HG03045 (cell line): ENCODE measurements around the gene GPATCH1.

Experiments
- ATAC-seq: cut with Tn5 transposase; IDR thresholded peaks from one replicate; pipeline ENCODE4 v1.9.1; 2021; ENCODE audit warnings: mild to moderate bottlenecking, moderate library complexity; ENCODE audit not compliant: unreplicated experiment

GPATCH1 gene

DNA sequence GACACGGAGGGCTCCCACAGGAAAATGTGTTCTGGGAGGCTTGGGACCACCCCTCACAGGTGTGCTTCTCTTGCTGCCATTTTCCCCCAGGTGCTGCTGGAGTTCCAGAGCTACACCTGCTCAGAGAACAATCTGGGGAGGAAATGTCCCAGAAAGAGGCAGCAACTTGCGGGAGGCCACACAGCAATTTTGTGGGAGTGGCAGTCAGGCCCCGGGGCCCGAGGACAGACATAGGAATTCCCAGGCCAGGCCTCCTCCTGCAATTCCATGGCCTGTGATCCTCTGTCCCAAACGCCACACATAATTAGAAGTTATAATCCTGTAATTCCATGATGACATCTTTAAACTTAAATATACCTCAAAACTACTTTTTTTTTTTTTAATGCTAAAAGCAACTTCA lies 18.1 kb upstream of the GPATCH1 start:
- ATAC-seq = no peak

DNA sequence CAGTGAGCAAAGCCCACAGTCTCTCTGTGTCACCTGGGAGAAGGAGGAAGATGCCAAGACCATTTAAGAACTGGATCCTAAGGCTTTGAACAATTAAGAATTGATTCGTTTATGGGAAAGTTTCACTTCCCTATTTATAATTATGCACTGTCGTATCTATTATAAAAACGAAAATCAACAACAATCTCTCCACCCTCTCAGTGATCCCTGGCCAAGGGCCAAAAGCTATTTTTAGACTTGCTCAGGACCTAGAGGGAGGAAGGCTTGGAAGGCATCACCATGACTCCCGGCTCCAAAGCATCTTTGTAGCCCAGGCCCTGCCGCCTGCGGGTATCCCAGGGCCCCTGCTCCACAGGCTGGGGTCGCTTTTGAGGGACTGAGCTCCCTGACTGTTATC lies 17.6 kb upstream of the GPATCH1 start:
- no peak for ATAC-seq

DNA sequence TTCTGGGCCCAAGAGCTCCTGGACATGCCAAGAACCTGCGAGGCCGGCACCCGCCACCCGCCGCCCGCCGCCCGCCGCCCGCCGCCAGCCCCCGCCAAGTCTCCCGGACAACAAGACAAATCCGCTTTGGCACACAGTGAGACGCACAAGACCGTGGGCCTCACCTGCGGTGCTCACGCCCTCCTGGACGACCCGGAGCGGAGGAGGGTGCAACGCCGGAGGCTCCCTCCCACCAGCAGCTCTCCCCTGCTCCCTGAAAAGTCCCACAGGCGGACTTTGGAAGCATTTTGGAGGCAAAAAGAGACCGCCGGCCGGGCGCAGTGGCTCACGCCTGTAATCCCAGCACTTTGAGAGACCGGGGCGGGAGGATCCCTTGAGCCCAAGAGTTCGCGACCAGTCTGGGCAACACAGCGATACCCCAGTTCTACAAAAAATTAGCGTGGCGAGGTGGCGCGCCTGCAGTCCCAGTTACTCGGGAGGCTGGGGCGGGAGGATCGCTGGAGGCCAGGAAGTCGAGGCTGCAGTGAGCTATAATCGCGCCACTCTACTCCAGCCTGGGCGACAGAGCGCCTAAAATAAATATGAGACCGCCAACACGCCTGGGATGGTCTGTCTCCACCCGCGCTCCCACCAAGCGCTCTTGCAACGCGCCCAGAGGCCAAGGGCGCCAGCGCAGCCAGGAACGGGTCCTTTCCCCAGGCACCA lies 17.1 kb upstream of the GPATCH1 start:
- ATAC-seq = no peak

DNA sequence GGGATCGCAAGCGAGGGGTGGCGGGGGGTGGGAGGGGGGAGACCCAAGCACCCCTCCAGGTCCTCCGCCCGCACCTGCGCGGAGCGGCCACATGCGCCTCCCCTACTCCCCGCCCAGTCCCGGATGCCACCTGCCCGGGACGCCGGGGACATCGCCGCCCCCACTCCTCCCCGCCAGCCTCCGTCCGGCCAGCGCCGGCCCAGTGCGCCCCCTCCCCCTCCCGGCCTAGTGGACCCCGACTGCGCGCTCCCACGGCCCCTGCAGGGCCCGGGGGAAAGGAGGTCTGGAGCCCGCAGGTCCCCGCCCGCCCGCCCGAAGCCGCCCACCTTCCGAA lies 16.6 kb upstream of the GPATCH1 start:
- no peak for ATAC-seq

DNA sequence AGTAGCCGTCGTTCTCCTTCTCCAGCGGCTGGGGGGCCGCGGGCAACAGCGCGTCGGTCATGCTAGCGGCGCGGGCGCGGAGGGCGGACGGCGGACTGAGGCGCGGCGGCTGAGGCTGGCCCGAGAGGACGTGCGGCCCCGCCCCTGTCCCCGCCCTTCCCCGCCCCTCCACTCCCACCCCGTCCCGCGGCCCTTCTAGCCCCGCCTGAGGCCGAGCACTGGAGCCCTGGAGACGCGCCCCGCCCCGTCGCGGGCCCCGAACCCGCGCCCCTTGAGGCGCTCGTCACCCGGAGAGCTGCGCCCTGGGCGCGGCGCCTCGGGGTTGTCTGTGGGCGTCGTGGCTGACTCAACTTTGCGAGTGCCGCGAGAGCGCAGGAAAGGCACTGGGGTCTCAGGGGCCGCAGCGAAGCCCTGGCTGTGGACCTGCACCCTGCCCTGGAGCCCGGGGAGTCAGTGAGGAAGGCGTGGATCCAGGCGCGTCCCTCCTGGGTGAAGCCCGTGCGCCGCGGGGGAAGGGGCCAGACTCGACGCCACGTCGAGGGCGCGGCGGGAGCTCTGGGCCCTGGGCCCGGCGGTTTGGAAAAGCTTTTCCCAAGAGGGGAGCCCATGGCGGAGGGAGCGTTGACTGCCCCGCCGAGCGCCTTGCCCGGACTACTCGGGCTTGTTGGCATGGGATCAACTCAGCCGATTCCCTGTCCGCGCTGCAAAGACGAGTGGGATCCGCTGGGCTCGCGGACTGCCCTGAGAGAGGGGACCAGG lies 16.0 kb upstream of the GPATCH1 start, which contains the start of gene RHPN2:
RHPN2 (minus strand) TSS at position 97 of the 759 bp plus-strand sequence; CDS start at position 61, 36 bp downstream.
- ATAC-seq = no peak

DNA sequence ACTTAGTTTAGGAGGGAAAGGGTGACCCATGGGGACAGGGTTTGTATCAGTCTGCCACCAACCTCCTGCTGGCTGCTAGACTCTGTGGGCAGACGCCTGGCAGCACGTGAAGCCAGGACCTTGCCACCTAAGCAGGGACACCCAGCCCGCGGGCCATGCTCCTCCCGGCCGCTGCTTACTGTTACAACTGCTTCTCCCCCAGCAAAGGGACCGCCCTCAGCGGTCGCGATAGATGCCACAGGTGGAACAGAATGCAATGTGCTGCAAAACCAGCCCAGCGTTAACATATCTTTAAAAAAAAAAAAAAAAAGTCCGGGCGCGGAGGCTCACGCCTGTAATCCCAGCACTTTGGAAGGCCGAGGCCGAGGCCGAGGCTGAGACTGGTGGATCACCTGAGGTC lies 14.4 kb upstream of the GPATCH1 start:
- no peak for ATAC-seq

DNA sequence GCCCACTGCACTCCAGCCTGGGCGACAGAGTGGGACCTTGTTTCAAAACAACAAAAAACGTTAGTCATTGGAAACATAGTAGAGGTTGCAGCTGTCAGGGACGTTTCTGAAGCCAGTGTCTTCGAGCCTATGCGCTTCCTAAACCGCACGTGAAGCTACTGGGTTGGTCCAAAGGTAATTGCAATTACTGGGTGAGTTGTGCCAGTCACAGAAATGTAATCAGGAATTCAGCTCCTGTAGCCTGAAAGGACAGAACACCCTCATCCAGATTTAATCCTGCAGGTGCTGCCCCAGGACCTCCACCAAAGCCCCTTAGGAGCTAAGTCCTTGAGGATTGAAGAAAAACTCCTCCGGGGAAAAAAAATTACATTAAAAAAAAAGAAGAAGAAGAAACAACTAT lies 13.9 kb upstream of the GPATCH1 start:
- ATAC-seq = no peak

DNA sequence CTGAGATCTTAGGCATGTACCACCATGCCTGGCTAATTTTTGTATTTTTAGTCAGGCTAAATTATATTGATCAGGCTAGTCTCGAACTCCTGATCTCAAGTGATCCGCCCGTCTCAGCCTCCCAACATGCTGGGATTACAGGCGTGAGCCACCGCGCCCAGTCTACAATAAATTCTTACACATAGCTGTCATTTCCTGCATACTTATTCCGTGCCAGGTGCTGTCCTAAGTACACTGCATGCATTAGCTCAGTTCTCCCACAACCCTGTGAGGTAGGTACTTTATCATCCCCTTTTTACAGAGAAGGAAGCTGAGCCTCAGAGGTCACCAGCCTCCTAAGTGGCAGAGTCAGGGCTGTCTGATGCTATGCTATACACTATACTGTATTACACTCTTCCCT lies 9.1 kb upstream of the GPATCH1 start:
- no peak for ATAC-seq

DNA sequence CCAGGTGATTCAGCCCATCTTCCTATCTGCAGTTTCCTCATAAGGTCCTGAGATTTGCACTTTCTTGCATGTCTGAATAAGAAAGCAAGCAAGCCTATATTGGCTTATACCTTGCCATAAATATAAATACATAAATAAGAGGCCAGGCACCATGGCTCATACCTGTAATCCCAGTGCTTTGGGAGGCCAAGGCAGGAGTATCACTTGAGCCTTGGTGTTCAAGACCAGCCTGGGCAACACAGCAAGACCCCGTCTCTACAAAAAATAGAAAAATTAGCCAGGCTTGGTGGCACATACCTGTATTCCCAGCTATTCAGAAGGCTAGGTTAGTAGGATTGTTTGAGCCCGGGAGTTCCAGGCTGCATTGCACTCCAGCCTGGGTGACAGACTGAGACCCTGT lies 5.5 kb upstream of the GPATCH1 start:
- ATAC-seq = no peak

DNA sequence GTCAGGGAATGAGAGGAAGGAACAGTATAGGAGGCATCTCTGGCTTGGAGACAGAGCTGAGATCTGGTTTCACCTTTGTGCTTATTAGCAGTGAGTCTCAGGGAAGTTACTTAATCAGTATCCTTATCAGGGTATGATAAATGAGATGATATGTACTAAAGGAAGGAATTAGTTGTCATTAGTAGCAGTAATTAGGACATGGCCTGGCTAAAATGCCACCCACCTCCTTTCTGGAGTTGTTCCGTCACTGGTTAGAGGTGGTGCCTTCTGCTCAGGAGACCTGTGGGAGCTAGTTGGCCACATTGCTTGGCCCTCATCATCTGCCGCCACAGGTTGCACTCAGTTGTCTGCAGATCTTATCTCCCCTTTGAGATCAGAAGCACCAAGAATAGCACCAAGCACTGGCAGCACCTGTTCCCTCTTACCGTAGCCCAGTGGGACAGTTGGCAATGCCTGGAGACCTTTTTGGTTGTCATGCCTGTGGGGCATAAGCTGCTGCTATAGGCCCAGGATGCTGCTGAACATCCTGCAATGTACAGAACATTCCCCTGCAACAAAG lies 4.7 kb downstream of the GPATCH1 start:
- no peak for ATAC-seq

DNA sequence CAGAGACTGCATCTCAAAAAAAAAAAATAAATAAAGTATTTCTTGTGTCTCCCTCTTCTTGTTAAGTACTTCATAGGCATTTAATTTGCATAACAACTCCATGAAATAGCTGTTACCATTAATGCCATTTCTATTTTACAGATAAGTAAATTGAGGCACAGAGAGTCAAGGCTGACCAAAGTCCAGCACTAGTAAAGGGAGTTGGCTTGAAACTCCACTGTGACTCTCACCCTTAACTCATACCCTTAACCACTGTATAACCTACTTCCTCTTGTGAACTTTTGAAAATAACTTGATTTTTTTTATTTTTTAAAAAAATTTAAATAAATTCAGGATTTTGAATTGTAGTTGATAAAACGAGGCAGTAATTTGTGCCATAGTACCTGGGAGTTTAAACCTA lies 6.0 kb downstream of the GPATCH1 start:
- ATAC-seq = no peak

DNA sequence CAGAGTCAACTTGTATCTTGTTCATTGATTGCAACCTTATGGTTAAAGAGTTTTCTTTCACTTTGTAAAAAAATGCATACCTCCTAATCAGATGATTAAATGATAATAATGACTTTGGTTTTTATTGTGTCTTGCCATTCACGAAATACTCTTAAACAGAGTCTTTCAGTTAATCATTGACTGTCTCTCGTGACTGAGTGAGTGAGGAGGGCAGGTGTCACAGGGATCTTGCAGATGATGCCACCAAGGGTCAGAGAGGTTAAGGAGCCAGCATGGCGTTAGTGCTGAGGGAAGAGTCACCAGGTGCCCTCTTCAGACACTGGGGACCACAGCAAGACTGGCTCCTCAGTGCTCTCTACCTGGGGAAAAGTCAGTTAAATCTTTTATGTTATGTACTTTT lies 8.0 kb downstream of the GPATCH1 start:
- ATAC-seq = no peak

DNA sequence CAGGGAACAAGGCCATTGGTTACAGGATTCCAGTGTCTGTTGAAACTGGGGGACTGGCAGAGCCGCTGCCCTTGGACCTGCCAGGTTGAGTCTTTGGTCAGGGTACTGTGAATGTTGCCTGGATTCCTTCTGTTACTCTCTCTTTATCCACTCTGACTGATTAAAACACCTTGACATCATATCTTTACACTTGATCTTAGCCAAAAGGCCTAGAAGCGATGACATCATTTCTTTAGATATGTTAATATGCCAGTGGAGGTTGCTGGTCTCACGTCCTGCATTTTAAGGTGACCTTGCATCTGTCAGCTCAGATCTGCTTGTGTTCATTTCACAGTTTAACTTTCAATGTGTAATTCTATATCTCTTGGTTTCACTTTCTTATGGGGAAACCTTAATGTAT lies 9.2 kb downstream of the GPATCH1 start:
- no peak for ATAC-seq

DNA sequence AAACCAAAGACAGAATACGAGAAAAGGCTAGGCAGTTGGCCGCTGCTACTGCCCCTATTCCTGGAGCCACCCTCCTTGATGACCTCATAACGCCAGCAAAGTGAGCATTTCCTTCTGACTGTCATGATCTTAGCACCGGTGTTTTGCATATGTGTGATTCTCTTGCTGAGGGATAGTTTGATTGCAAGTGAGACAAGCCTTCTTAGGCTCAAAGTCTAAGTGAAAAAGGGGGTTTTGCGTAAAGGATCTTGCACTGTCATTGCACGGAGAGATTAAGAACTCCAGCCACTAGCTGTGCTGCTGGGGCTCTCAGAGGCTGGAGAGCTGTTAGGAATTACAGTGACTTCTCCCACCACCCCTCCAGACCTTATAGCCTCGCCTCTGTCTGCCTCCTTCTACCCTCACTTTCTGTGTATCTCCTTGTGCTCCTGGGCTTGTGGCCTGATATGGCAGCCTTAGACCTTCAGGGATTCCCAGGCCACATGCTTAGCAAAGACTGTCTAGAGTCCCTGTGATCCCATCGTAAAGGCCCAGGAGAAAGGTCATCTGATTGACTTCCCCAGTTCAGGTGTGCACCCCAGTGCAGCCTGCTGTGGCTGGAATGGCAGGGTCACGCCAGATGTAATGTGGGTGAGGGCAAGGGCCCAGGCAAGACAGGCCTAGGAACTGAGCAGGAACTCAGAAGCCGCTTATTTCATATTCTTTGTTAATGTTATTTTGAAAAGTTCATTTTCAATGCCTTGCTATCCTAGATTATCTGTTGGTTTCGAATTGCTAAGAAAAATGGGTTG lies 12.6 kb downstream of the GPATCH1 start:
- ATAC-seq = no peak

DNA sequence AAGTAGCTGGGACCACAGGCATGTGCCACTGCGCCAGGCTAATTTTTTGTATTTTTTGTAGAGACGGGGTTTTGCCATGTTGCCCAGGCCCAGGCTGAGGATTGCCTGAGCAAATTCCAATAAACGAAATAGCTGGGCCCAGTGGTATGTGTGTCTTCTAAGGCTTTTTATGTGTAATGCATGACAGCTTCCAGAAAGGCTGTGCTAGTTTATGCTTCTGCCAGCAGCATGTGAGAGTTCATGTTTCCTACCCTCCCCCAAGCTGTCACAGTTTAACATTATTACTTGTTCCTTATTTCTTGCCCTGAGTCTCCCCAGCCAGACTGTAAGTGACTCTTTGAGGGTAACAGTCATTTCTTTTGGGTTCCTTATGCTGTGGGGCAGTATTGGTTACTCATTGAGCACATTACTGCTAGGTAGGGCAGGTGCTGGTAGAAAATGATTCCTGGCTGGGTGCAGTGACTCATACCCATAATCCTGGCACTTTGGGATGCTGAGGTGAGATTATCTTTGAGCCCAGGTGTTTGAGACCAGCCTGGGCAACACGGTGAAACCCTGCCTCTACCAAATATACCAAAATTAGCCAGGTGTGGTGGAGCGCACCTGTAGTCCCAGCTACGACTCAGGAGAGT lies 13.6 kb downstream of the GPATCH1 start:
- no peak for ATAC-seq

DNA sequence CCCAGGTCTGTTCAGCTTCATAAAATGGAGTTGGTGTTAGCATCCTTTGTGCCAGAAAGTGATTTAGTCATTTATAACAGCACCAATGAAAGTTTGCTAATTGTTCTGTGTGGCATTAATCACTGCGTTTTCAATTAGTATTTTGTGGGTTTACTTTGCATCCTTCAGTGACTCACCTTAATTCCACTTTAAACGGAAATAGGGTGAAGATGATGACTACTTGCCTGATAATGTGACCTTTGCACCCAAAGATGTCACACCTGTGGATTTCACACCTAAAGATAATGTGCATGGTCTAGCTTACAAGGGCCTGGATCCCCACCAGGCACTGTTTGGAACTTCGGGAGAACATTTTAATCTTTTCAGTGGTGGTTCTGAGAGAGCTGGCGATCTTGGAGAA lies 15.0 kb downstream of the GPATCH1 start:
- no peak for ATAC-seq

DNA sequence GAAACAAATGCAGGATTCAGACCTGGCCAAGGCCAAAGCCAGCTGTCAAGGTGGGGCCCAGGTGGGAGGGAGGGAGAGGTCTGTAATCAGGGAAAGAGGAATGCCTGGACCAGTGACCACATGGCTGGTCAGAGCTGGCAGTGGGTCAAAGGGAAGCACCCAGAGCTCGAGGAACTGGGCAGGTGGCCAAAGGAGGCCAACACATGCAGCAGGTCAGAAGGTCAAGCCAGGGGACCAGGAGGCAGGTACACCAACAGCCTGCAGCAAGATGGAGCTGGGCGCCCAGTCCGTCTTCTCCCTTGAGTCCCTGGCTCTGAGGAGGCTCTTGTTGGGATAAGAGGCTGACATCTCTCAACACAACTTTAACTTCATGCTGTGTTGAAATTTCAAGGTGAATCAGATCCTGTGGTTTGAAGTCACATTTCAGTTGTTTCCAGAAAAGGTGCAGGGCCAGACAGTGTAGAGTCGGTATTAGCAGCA lies 17.1 kb downstream of the GPATCH1 start:
- ATAC-seq = no peak

DNA sequence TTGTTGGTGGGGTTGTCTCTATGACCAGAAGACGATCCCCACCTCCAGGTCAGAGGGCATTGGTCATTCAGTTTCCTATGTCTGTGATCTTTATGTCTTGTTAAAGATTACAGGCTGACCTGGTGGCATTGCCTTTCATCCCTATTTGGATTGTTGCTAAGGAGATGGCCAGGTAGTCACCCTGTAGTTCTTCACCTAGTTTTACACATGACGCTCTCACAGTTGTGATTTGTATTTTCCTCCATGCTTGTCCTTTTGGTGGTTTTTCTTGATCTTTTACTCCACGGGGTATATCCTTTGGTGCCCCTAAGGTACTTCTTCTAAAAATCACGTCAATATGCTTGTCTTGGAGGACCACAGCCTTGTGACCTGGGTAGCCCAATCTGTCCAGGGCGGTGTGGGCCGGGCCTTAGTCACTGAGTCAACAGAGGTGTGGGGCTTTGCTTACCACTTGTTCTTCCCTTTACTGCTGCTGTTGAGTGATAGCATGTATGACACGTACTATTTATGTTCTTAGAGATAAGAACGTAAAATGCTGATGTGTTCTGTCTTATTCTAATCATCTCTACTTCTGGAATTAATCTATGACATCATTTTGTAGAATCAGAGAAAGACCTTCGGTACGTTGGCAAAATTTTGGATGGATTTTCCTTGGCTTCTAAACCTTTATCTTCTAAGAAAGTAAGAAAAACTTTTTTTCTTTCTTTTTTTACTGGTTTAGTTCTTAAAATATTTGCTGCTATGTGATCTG lies 20.1 kb downstream of the GPATCH1 start:
- ATAC-seq = no peak

DNA sequence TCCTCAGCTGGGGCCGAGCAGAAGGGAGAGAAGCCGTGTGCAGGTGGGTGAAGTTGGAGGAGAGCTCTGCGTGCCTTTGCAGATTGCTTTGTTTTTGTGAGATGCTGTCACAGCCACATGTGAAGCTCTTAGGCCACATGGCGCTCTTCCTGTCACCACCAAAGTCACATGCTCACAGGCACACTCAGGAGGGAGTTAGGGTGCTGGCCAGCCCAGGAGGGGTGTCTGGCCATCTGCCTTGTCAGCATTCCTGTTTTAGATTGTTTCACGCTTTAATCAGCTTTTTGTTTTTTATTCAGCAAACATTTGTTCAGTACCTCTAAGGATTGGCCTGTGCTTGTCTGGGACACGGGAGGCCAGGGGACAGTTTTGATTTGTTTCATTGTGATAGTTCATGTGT lies 21.9 kb downstream of the GPATCH1 start:
- ATAC-seq = no peak

DNA sequence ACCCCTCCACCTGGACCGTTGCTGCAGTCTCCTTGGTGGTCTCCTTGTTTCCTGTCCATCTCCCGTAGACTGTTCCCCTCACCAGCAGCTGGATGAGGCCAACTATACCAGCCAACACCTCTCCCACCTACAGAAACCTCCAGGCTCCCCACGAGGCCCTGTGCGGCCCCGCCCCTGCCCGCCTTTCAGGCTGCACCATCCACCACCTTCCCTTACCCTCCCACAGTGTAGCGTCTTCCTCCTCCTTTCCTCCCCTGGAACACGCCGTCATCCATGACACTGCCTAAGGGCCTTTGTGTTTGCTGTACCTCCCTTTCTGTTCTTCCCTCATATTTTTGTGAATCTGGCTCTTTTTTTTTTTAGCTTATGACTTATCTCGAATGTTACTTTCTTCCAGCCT lies 27.2 kb downstream of the GPATCH1 start:
- ATAC-seq = no peak
